Transverse colon (tissue), 4 donors: Measurements from ENCODE around the gene AHSG.

Source experiments
- CTCF ChIP-seq, 5 experiments: fragments of 200-600 bp in 3 of 5; fragments of 450-650 bp in 2 of 5; sonication (generic) in 3 of 5; IDR thresholded peaks; 1 replicate in 2 of 5; 2 replicates in 3 of 5; pipeline ENCODE4 v1.5.1; 2016 to 2017; ENCODE audit warnings: antibody characterized with exemption in 5 of 5, inconsistent platforms in 3 of 5, mild to moderate bottlenecking in 2 of 5, moderate library complexity in 1 of 5
- EP300 ChIP-seq: sonication (generic); formaldehyde crosslinking; IDR thresholded peaks from one replicate; pipeline ENCODE4 v1.6.1; 2017; ENCODE audit warnings: antibody characterized with exemption, low read depth
- POLR2A ChIP-seq: fragments of 450-650 bp; IDR thresholded peaks from one replicate; pipeline ENCODE4 v1.6.1; 2016; ENCODE audit warnings: antibody characterized with exemption, mild to moderate bottlenecking, moderate library complexity
- POLR2AphosphoS5 ChIP-seq, 3 donors: sonication (generic); formaldehyde crosslinking; IDR thresholded peaks; one replicate each; pipeline ENCODE4 v1.6.1; 2016; ENCODE audit warnings: antibody characterized with exemption in 3 of 3

- TF ChIP-seq POLR2A: no peak
- no peak for TF ChIP-seq CTCF (IDR thresholded peaks at IDR 0.05)
- TF ChIP-seq POLR2AphosphoS5 (IDR thresholded peaks at IDR 0.05): no peak
- TF ChIP-seq EP300: no peak
Observed at GRCh38 chr3:186598794-186599141, 14.1 kb upstream of the AHSG start.
